Measurements from ENCODE around the gene PLA2G2C.
A peak's percentile ranks its signal among the peaks of the same experiment; 100 is the strongest.

The PLA2G2C gene

GRCh38 chr1:20142001-20142710 is 44.2 kb downstream of the PLA2G2C start:
- Mint-ChIP-seq H3K9me3 (no peaks in the 10 kb centered on the region), H3K36me3 (ENCODE audit: low read depth) (no peaks in the 10 kb centered on the region), H3K4me3 (no peak overlapping the region), H3K4me1 (peaks cover 27% of the 10 kb centered on the region), H3K27me3 (ENCODE audit: low read depth, poor library complexity) (peaks cover 6% of the 10 kb centered on the region), H3K27ac (no peak overlapping the region)
- no peak for DNase-seq
- no peak for TF ChIP-seq CTCF (IDR thresholded peaks at IDR 0.05)

- TF ChIP-seq CTCF (IDR thresholded peaks at IDR 0.05) = no peak
- Mint-ChIP-seq H3K4me3 (no peak overlapping the region), H3K27ac (no peak overlapping the region), H3K36me3 (ENCODE audit: low read depth) (no peaks in the 10 kb centered on the region), H3K27me3 (ENCODE audit: low read depth, poor library complexity) (peaks cover 6% of the 10 kb centered on the region), H3K4me1 (peaks cover 27% of the 10 kb centered on the region), H3K9me3 (no peaks in the 10 kb centered on the region)
- no peak for DNase-seq
Measured at GRCh38 chr1:20141466-20141865, 44.9 kb downstream of the PLA2G2C start.

GRCh38 chr1:20141001-20141400 is 45.3 kb downstream of the PLA2G2C start:
- no peak for TF ChIP-seq CTCF (IDR thresholded peaks at IDR 0.05)
- Mint-ChIP-seq H3K4me1 (peaks cover 27% of the 10 kb centered on the region), H3K36me3 (ENCODE audit: low read depth) (no peaks in the 10 kb centered on the region), H3K4me3 (no peak overlapping the region), H3K27me3 (ENCODE audit: low read depth, poor library complexity) (peaks cover 6% of the 10 kb centered on the region), H3K9me3 (no peaks in the 10 kb centered on the region), H3K27ac (no peak overlapping the region)
- DNase-seq = no peak

GRCh38 chr1:20139776-20140612 is 46.3 kb downstream of the PLA2G2C start:
- no peak overlapping the region for H3K27ac Mint-ChIP-seq
- H3K4me3 Mint-ChIP-seq = no peak overlapping the region
- no peak for TF ChIP-seq CTCF (IDR thresholded peaks at IDR 0.05)
- DNase-seq = no peak
- no peaks in the 10 kb centered on the region for H3K9me3 Mint-ChIP-seq
- peaks cover 6% of the 10 kb centered on the region for H3K27me3 Mint-ChIP-seq (ENCODE audit: low read depth, poor library complexity)
- peaks cover 27% of the 10 kb centered on the region for H3K4me1 Mint-ChIP-seq
- no peaks in the 10 kb centered on the region for H3K36me3 Mint-ChIP-seq (ENCODE audit: low read depth)

- H3K27ac Mint-ChIP-seq = peak within 1 kb of the TSS; percentile 25
- no peaks in the 10 kb centered on the region for H3K9me3 Mint-ChIP-seq
- TF ChIP-seq CTCF (IDR thresholded peaks at IDR 0.05) = no peak
- no peak for DNase-seq
- H3K4me1 Mint-ChIP-seq = peaks cover 25% of the 10 kb centered on the region
- peaks cover 9% of the 10 kb centered on the region for H3K27me3 Mint-ChIP-seq (ENCODE audit: low read depth, poor library complexity)
- no peaks in the 10 kb centered on the region for H3K36me3 Mint-ChIP-seq (ENCODE audit: low read depth)
- H3K4me3 Mint-ChIP-seq = no peak within 1 kb of the TSS
Measured at GRCh38 chr1:20138961-20139550, 47.3 kb downstream of the PLA2G2C start, which contains the start of gene PLA2G2F. Gene PLA2G2F, plus strand, starts transcription at chr1:20139323. Its CDS starts 105 bp downstream, at chr1:20139428.
